ENCODE measurements around the gene CYP20A1.
"Not testable (repeated sequence)": the region's sequence is repeated elsewhere in the genome, so short reads cannot be mapped to it uniquely, and the experiment has no call there.

Gene CYP20A1

GRCh38 chr2:203238704-203239526 is at the start of gene CYP20A1:
Gene CYP20A1 (plus strand): TSS chr2:203239018. CDS start chr2:203239063, 45 bp downstream.
- DNase-seq (ENCODE audit: low read depth): peak; percentile 95

- not testable (repeated sequence) for DNase-seq (ENCODE audit: low read depth)
These were observed 48.3 kb upstream of the CYP20A1 start for GRCh38 chr2:203190547-203190946.

- DNase-seq (ENCODE audit: low read depth): not testable (repeated sequence)
These were observed 47.8 kb upstream of the CYP20A1 start for GRCh38 chr2:203191026-203191425.

- no peak for DNase-seq (ENCODE audit: low read depth)
These were observed 46.9 kb upstream of the CYP20A1 start for GRCh38 chr2:203191961-203192360.

GRCh38 chr2:203195331-203196036 is 43.3 kb upstream of the CYP20A1 start:
- DNase-seq (ENCODE audit: low read depth): no peak

GRCh38 chr2:203200866-203201265 is 38.0 kb upstream of the CYP20A1 start:
- DNase-seq (ENCODE audit: low read depth): no peak

- no peak for DNase-seq (ENCODE audit: low read depth)
These were observed 37.4 kb upstream of the CYP20A1 start for GRCh38 chr2:203201426-203201825.

GRCh38 chr2:203209538-203209937 is 29.3 kb upstream of the CYP20A1 start:
- no peak for DNase-seq (ENCODE audit: low read depth)

GRCh38 chr2:203225423-203226039 is 13.3 kb upstream of the CYP20A1 start:
- DNase-seq (ENCODE audit: low read depth): no peak

GRCh38 chr2:203229674-203230073 is 9.1 kb upstream of the CYP20A1 start:
- not testable (repeated sequence) for DNase-seq (ENCODE audit: low read depth)

GRCh38 chr2:203237346-203238238 is 1.2 kb upstream of the CYP20A1 start:
- no peak for DNase-seq (ENCODE audit: low read depth)

GRCh38 chr2:203238292-203238703 is 520 bp upstream of the CYP20A1 start:
- DNase-seq (ENCODE audit: low read depth): no peak

- no peak for DNase-seq (ENCODE audit: low read depth)
These were observed 1.7 kb downstream of the CYP20A1 start for GRCh38 chr2:203240491-203240890.

GRCh38 chr2:203242518-203242917 is 3.7 kb downstream of the CYP20A1 start:
- no peak for DNase-seq (ENCODE audit: low read depth)

- no peak for DNase-seq (ENCODE audit: low read depth)
These were observed 7.8 kb downstream of the CYP20A1 start for GRCh38 chr2:203246646-203247045.

- DNase-seq (ENCODE audit: low read depth): no peak
These were observed 14.0 kb downstream of the CYP20A1 start for GRCh38 chr2:203252818-203253217.

- DNase-seq (ENCODE audit: low read depth): not testable (repeated sequence)
These were observed 14.7 kb downstream of the CYP20A1 start for GRCh38 chr2:203253422-203254095.

GRCh38 chr2:203261326-203262159 is 22.7 kb downstream of the CYP20A1 start:
- DNase-seq (ENCODE audit: low read depth): no peak

GRCh38 chr2:203279288-203279687 is 40.5 kb downstream of the CYP20A1 start:
- DNase-seq (ENCODE audit: low read depth): no peak

GRCh38 chr2:203280428-203281064 is 41.7 kb downstream of the CYP20A1 start:
- DNase-seq (ENCODE audit: low read depth): no peak
